Endothelial cell of umbilical vein (primary cell): ENCODE data around the gene ZNRD2. TPM values are rescaled to one million over a fixed set of nuclear protein-coding genes. Genes with fewer than 3 reads are reported as not detected.
A peak's percentile ranks its signal among the peaks of the same experiment; 100 is the strongest.

ENCODE experiments used
- BruUV-seq: library from RNA; stranded (reverse); fragments of 400-500 nt; replicated peaks from 2 replicates; lab custom pipeline; 2021; lab: Mats Ljungman, UMichigan
- CTCF ChIA-PET: fragments of 300-600, 350-600 bp; sonication (Branson Sonifier 250); formaldehyde crosslinking; loops from one replicate; lab custom pipeline; 2021; ENCODE audit warnings: antibody characterized with exemption, inconsistent platforms; lab: Charles Lee
- POLR2A ChIA-PET: fragments of 300-600, 350-600 bp; sonication (Branson Sonifier 250); formaldehyde crosslinking; loops from one replicate; lab custom pipeline; 2021; ENCODE audit warnings: antibody characterized with exemption, inconsistent platforms; lab: Charles Lee
- DNase-seq: peaks from one replicate; pipeline ENCODE4 v3.0.0-alpha.2; 2011; ENCODE audit warnings: low read depth, low spot score
- FAIRE-seq: peaks from 2 replicates; lab custom pipeline; 2011; peaks lifted over from hg19 to GRCh38; lab: Jason Lieb, UNC
- H2AFZ ChIP-seq: 2 replicates; pipeline ENCODE4 v1.6.0; 2012; ENCODE audit warnings: low read depth, low read length, control low read depth, inconsistent platforms
- H3K27ac ChIP-seq: 2 replicates; pipeline ENCODE4 v1.5.1; 2011; ENCODE audit warnings: low read depth, mild to moderate bottlenecking, control low read depth, low read length, moderate library complexity; ENCODE audit not compliant: insufficient read depth
- H3K27me3 ChIP-seq, 2 experiments: 2 replicates each; pipeline versions ENCODE4 v1.6.0 to v1.6.1; 2011; ENCODE audit warnings: low read length in 2 of 2, mixed read lengths in 1 of 2; ENCODE audit not compliant: control insufficient read depth in 2 of 2, insufficient read depth in 2 of 2
- H3K36me3 ChIP-seq, 2 experiments: 2 replicates in 1 of 2; 3 replicates in 1 of 2; pipeline ENCODE4 v1.5.1; 2011; ENCODE audit warnings: low read length in 2 of 2, mild to moderate bottlenecking in 1 of 2, moderate library complexity in 1 of 2; ENCODE audit not compliant: control insufficient read depth in 2 of 2, insufficient read depth in 2 of 2; ENCODE audit errors: extremely low read depth in 1 of 2
- H3K4me1 ChIP-seq: 3 replicates; pipeline ENCODE4 v1.5.1; 2011; ENCODE audit warnings: mild to moderate bottlenecking, low read length; ENCODE audit not compliant: control insufficient read depth, insufficient read depth; ENCODE audit errors: extremely low read depth
- H3K4me2 ChIP-seq: 2 replicates; pipeline ENCODE4 v1.6.1; 2011; ENCODE audit warnings: low read length, control low read depth, mixed read lengths; ENCODE audit not compliant: insufficient read depth
- H3K4me3 ChIP-seq, 3 experiments: fragments of 200-600 bp in 1 of 3; sonication (generic), shearing (Covaris generic) in 1 of 3; replicated peaks in 1 of 3; 2 replicates each; pipeline ENCODE4 v1.5.1; 2011 to 2016; ENCODE audit warnings: control low read depth in 3 of 3, low read length in 3 of 3, mild to moderate bottlenecking in 2 of 3, inconsistent platforms in 1 of 3, low read depth in 1 of 3, moderate library complexity in 1 of 3; ENCODE audit not compliant: insufficient read depth in 1 of 3
- H3K79me2 ChIP-seq: 2 replicates; pipeline ENCODE4 v1.6.0; 2012; ENCODE audit warnings: low read length, inconsistent platforms; ENCODE audit not compliant: control insufficient read depth, insufficient read depth
- H3K9ac ChIP-seq: replicated peaks from 2 replicates; pipeline ENCODE3; 2011; ENCODE audit warnings: low read length, control low read depth; ENCODE audit not compliant: insufficient read depth; ENCODE audit errors: extremely low read depth
- H3K9me1 ChIP-seq: replicated peaks from 3 replicates; pipeline ENCODE4 v1.6.0; 2011; ENCODE audit warnings: mild to moderate bottlenecking, low read length; ENCODE audit not compliant: control insufficient read depth, insufficient read depth; ENCODE audit errors: extremely low read depth
- H3K9me3 ChIP-seq: replicated peaks from 2 replicates; pipeline ENCODE4 v1.5.1; 2012; ENCODE audit warnings: low read length, inconsistent platforms; ENCODE audit not compliant: control insufficient read depth, insufficient read depth
- H4K20me1 ChIP-seq: replicated peaks from 2 replicates; pipeline ENCODE3; 2011; ENCODE audit warnings: mild to moderate bottlenecking, low read length; ENCODE audit not compliant: control insufficient read depth, insufficient read depth; ENCODE audit errors: extremely low read depth
- JUN ChIP-seq: IDR thresholded peaks from 2 replicates; pipeline ENCODE4 v1.6.1; 2011; ENCODE audit warnings: borderline replicate concordance, low read depth; ENCODE audit not compliant: insufficient read length, insufficient read depth
- MYC ChIP-seq: IDR thresholded peaks from one replicate; pipeline ENCODE4 v1.6.1; 2011; ENCODE audit warnings: mild to moderate bottlenecking, low read depth, low read length
- POLR2A ChIP-seq: IDR thresholded peaks from 2 replicates; pipeline ENCODE4 v1.6.1; 2012; ENCODE audit warnings: low read depth, mild to moderate bottlenecking, control low read depth, low read length
- POLR2AphosphoS5 ChIP-seq: IDR thresholded peaks from 2 replicates; pipeline ENCODE4 v1.6.1; 2012; ENCODE audit warnings: low read depth, mild to moderate bottlenecking, control low read depth, low read length, moderate library complexity; ENCODE audit not compliant: insufficient read depth
- dilution Hi-C: fragments of 300-500 bp; cut with MboI; formaldehyde crosslinking; loops from one replicate; pipeline ENCODE4 v1.15.0; 2019; ENCODE audit warnings: low sequenced_read_pairs; ENCODE audit not compliant: extremely low pct_ligation_motif_present
- intact Hi-C: fragments of 100-400 bp; cut with micrococcal nuclease; formaldehyde crosslinking; loops from one replicate; pipeline ENCODE4 v1.10.0; 2022
- polyA plus RNA-seq, 4 experiments: library from polyadenylated mRNA; depleted of rRNA in 3 of 4; stranded (reverse) in 3 of 4; unstranded in 1 of 4; fragments of >200 nt; gene quantifications; 2 replicates each; pipeline versions ENCODE4 v1.2.1 to v1.2.3, GENCODE V29; 2011 to 2012; ENCODE audit warnings: missing spikeins in 1 of 4
- total RNA-seq: library from RNA; stranded (reverse); gene quantifications from 2 replicates; pipeline ENCODE4 v1.2.3, GENCODE V29; 2021
- TF ChIP-seq, protein P1 (sequence below), 2 donors: IDR thresholded peaks; 1 replicate in 1 of 2; 2 replicates in 1 of 2; pipeline ENCODE4 v1.5.1; 2011; ENCODE audit warnings: low read length in 2 of 2, mild to moderate bottlenecking in 2 of 2, moderate library complexity in 2 of 2, control low read depth in 1 of 2, inconsistent platforms in 1 of 2, low read depth in 1 of 2; ENCODE audit not compliant: insufficient read depth in 1 of 2; ENCODE audit errors: extremely low read depth in 1 of 2

Gene ZNRD2
- total and polyA plus RNA-seq, 2 donors (not counting 3 experiments of a cell fraction or from before 2014, with no cell fraction given) = 40.8 to 96.7 TPM

DNA sequence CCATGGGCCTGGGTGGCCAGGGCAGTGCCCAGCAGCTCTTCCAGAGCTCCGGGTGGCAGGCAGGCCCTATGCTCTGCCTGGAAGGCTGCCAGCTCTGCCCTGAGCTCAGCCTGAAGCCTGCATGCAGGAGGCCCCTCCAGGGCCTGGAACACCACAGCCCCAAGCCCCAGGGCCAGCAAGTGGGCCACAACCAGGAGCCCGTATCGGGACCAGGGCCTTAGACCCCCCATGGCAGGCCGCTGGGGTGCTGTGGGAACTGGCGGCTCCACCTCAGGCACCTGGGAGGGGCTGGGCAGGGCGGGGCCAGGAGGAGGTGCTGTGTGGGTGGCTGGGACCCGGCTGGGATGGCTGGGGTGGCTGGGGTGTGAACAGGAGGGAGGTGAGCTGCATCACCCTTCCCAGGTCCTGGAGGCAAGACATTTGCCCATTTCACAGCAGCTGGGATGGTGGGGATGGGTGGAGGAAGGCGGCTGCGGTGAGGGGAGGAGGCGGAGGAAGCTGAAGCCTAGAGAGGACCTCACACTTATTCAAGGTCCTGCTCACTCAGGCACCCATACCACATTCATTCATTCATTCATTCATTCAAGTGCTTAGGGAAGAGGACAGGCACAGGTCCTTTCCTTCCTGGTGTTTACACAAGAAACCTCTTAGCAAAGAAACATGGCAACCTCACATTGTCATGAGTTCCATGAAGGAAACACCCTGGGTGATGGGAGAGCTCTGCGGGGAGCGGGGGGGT, 25.4 kb downstream of the ZNRD2 start, which contains the start of gene KCNK7:
Gene KCNK7 (minus strand): TSS at position 258 of the 739 bp plus-strand sequence. CDS start 28 bp downstream, at position 230.
- BruUV-seq = no TSS peak
- ChIA-PET POLR2A (no interaction called here), CTCF (interaction anchor here (2.4 to 12.2 kb wide), 4 partner anchors 8 to 55 kb away, joined by 9 to 206 read pairs (median 36); partner anchors contain the start of genes MAP3K11 and PCNX3)
- Histone ChIP-seq H3K4me1 (peaks cover 7% of the 10 kb centered on the region), H3K36me3 (peaks cover 8 to 29% of the 10 kb centered on the region in 2 experiments), H3K9ac (no peak within 1 kb of the TSS), H3K9me1 (no peaks in the 10 kb centered on the region), H4K20me1 (no peaks in the 10 kb centered on the region), H3K79me2 (no peaks in the 10 kb centered on the region), H3K4me3 (no peak within 1 kb of the TSS), H3K4me2 (no peak within 1 kb of the TSS), H3K27ac (no peak within 1 kb of the TSS), H3K27me3 (no peaks in the 10 kb centered on the region), H2AFZ (no peak within 1 kb of the TSS), H3K9me3 (no peaks in the 10 kb centered on the region)
- FAIRE-seq = no peak
- no peak for DNase-seq
- dilution Hi-C loops (no loop called here), intact Hi-C loops (no loop called here)
- TF ChIP-seq POLR2AphosphoS5 (peak; percentile 13), MYC (no peak)
- TF ChIP-seq, protein P1, sequence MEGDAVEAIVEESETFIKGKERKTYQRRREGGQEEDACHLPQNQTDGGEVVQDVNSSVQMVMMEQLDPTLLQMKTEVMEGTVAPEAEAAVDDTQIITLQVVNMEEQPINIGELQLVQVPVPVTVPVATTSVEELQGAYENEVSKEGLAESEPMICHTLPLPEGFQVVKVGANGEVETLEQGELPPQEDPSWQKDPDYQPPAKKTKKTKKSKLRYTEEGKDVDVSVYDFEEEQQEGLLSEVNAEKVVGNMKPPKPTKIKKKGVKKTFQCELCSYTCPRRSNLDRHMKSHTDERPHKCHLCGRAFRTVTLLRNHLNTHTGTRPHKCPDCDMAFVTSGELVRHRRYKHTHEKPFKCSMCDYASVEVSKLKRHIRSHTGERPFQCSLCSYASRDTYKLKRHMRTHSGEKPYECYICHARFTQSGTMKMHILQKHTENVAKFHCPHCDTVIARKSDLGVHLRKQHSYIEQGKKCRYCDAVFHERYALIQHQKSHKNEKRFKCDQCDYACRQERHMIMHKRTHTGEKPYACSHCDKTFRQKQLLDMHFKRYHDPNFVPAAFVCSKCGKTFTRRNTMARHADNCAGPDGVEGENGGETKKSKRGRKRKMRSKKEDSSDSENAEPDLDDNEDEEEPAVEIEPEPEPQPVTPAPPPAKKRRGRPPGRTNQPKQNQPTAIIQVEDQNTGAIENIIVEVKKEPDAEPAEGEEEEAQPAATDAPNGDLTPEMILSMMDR (IDR thresholded peaks at IDR 0.05; ENCODE audit: extremely low read depth in 1 of 2, insufficient read depth in 1 of 2, low read depth in 1 of 2, low read length in 2 of 2) = no peak

DNA sequence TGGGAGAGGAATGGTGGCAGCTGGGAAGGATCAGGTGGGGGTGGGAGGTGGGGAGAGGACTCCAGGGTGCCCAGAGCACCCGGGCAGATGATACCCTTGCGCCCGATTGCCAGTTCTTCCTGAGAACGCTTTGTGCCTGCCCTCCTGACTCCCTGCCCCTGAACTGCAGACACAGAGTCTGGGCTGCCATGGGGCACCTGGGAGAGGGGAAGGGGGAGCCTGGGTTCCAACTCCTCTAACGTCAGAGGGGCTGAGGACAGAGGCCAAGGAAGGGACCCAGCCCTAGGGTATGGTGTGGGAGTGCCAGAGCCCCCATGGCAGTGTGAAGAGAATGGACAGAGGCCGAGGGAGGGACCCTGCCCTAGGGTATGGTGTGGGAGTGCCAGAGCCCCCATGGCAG, 26.2 kb downstream of the ZNRD2 start:
- H3K27me3 ChIP-seq = no peaks in the 10 kb centered on the region
- TF ChIP-seq JUN = no peak
- peak; percentile 30 for TF ChIP-seq POLR2A
- peak; percentile 53 for TF ChIP-seq POLR2AphosphoS5
- CTCF ChIA-PET = interaction anchor here (4.7 to 12.2 kb wide), 2 partner anchors 16 to 56 kb away, joined by 54 to 206 read pairs; partner anchors contain the start of genes MAP3K11 and PCNX3
- FAIRE-seq = no peak
- no peak overlapping the region for H3K9ac ChIP-seq
- no peak overlapping the region for H3K4me2 ChIP-seq
- POLR2A ChIA-PET = no interaction called here
- H3K36me3 ChIP-seq = peaks cover 8 to 32% of the 10 kb centered on the region in 2 experiments
- no peaks in the 10 kb centered on the region for H3K9me1 ChIP-seq
- peaks cover 7% of the 10 kb centered on the region for H3K4me1 ChIP-seq
- no peak overlapping the region for H3K4me3 ChIP-seq
- dilution Hi-C loops = no loop called here
- H3K9me3 ChIP-seq = no peaks in the 10 kb centered on the region
- H3K27ac ChIP-seq = no peak overlapping the region
- no peak for DNase-seq
- H2AFZ ChIP-seq = no peak overlapping the region
- intact Hi-C loops = no loop called here
- H4K20me1 ChIP-seq = no peaks in the 10 kb centered on the region
- BruUV-seq = no TSS peak
- H3K79me2 ChIP-seq = no peaks in the 10 kb centered on the region
